Activated CD8-positive, alpha-beta T cell treated with anti-CD3 and anti-CD28 coated beads for 36 hours (primary cell): ENCODE measurements around the gene TAPBP. TPM values are rescaled to one million over a fixed set of nuclear protein-coding genes. Genes with fewer than 3 reads are reported as not detected.

Experiments used
- ATAC-seq: fragments of 200-7000 bp; cut with Tn5 transposase; one replicate; pipeline ENCODE4 v1.10.0; 2021; ENCODE audit warnings: mild to moderate bottlenecking, moderate library complexity
- CTCF ChIA-PET: fragments of 350-600 bp; sonication (Branson Sonifier 250); formaldehyde crosslinking; loops from one replicate; lab custom pipeline; 2021; ENCODE audit warnings: antibody characterized with exemption; lab: Charles Lee
- POLR2A ChIA-PET: fragments of 350-600 bp; sonication (Branson Sonifier 250); formaldehyde crosslinking; loops from one replicate; lab custom pipeline; 2021; ENCODE audit warnings: antibody characterized with exemption; lab: Charles Lee
- DNase-seq: peaks from one replicate; pipeline ENCODE4 v3.0.0-alpha.2; 2020
- H3K27ac Mint-ChIP-seq: one replicate; pipeline ENCODE4 v1.8.0; 2021; ENCODE audit warnings: mild to moderate bottlenecking, mixed read lengths
- H3K27me3 Mint-ChIP-seq: one replicate; pipeline ENCODE4 v1.8.0; 2021; ENCODE audit warnings: mixed read lengths
- H3K36me3 Mint-ChIP-seq: one replicate; pipeline ENCODE4 v1.8.0; 2021; ENCODE audit warnings: low read depth, mixed read lengths
- H3K4me1 Mint-ChIP-seq: one replicate; pipeline ENCODE4 v1.8.0; 2021; ENCODE audit warnings: low read depth, mixed read lengths
- H3K4me3 Mint-ChIP-seq: one replicate; pipeline ENCODE4 v1.8.0; 2021; ENCODE audit warnings: mild to moderate bottlenecking, moderate library complexity, mixed read lengths
- H3K9me3 Mint-ChIP-seq: one replicate; pipeline ENCODE4 v1.8.0; 2021; ENCODE audit warnings: mixed read lengths
- CTCF ChIP-seq: fragments of 200-600 bp; IDR thresholded peaks from one replicate; pipeline ENCODE4 v1.8.0; 2022; ENCODE audit warnings: antibody characterized with exemption, mild to moderate bottlenecking
- intact Hi-C: fragments of 100-400 bp; cut with micrococcal nuclease; formaldehyde crosslinking; loops from one replicate; pipeline ENCODE4 v1.10.0; 2022
- total RNA-seq, 2 experiments: library from RNA; stranded (reverse); gene quantifications; one replicate each; pipeline ENCODE4 v1.2.3, GENCODE V29; 2021

The TAPBP gene
- total RNA-seq, 2 experiments from 2014 or later = 179 to 183 TPM

GRCh38 chr6:33317419-33317668, 3.5 kb upstream of the TAPBP start:
- Mint-ChIP-seq H3K27me3 (no peaks in the 10 kb centered on the region), H3K4me1 (peaks cover 69% of the 10 kb centered on the region), H3K36me3 (peaks cover 62% of the 10 kb centered on the region), H3K27ac (peak overlapping the region; percentile 44), H3K4me3 (peak overlapping the region; percentile 97), H3K9me3 (no peaks in the 10 kb centered on the region)
- ATAC-seq (no peak), DNase-seq (no peak)
- intact Hi-C loops = no loop called here
- CTCF ChIA-PET = interaction anchor here (0.6 to 1.5 kb wide), 6 partner anchors 22 to 290 kb away, joined by 3 to 6 read pairs (median 4); partner anchors contain the start of genes B3GALT4, PFDN6 and WDR46
- POLR2A ChIA-PET = interaction anchor here (1.0 to 4.8 kb wide), 8 partner anchors 19 to 137 kb away, joined by 3 to 42 read pairs (median 4); partner anchors contain the start of genes PFDN6, RGL2, RPS18 and SYNGAP1
- no peak for TF ChIP-seq CTCF

- POLR2A ChIA-PET = interaction anchor here (0.8 to 4.8 kb wide), 6 partner anchors 19 to 345 kb away, joined by 3 to 42 read pairs (median 7); partner anchors contain the start of genes PFDN6, RGL2, RPS18 and VPS52
- Mint-ChIP-seq H3K4me1 (peaks cover 71% of the 10 kb centered on the region), H3K4me3 (peak overlapping the region; percentile 97), H3K27ac (peak overlapping the region; percentile 44), H3K9me3 (no peaks in the 10 kb centered on the region), H3K27me3 (no peaks in the 10 kb centered on the region), H3K36me3 (peaks cover 63% of the 10 kb centered on the region)
- intact Hi-C loops = no loop called here
- no peak for DNase-seq
- TF ChIP-seq CTCF = no peak
- CTCF ChIA-PET = interaction anchor here (1.1 kb wide), 1 partner anchor 291 kb away, joined by 3 read pairs; no protein-coding TSS in a partner anchor
- ATAC-seq = no peak
Measured at GRCh38 chr6:33316603-33317418, 2.9 kb upstream of the TAPBP start.

- Mint-ChIP-seq H3K4me1 (peaks cover 68% of the 10 kb centered on the region), H3K27me3 (no peaks in the 10 kb centered on the region), H3K9me3 (no peaks in the 10 kb centered on the region), H3K27ac (peak overlapping the region; percentile 71), H3K4me3 (peak overlapping the region; percentile 97), H3K36me3 (peaks cover 60% of the 10 kb centered on the region)
- no peak for DNase-seq
- ChIA-PET POLR2A (interaction anchor here (0.8 to 4.8 kb wide), 4 partner anchors 18 to 344 kb away, joined by 3 to 42 read pairs (median 7); partner anchors contain the start of genes RGL2, RPS18 and VPS52), CTCF (no interaction called here)
- intact Hi-C loops = no loop called here
- ATAC-seq = no peak
- no peak for TF ChIP-seq CTCF
Measured at GRCh38 chr6:33315793-33316602, 2.1 kb upstream of the TAPBP start.

- H3K4me3 Mint-ChIP-seq = peak overlapping the region; percentile 97
- no peaks in the 10 kb centered on the region for H3K27me3 Mint-ChIP-seq
- POLR2A ChIA-PET = interaction anchor here (4.8 kb wide), 1 partner anchor 17 kb away, joined by 42 read pairs; the partner anchor contains the start of gene RGL2
- peaks cover 56% of the 10 kb centered on the region for H3K36me3 Mint-ChIP-seq
- CTCF ChIA-PET = no interaction called here
- ATAC-seq (no peak), DNase-seq (no peak)
- no peaks in the 10 kb centered on the region for H3K9me3 Mint-ChIP-seq
- TF ChIP-seq CTCF = no peak
- H3K4me1 Mint-ChIP-seq = peaks cover 64% of the 10 kb centered on the region
- intact Hi-C loops = no loop called here
- peak overlapping the region; percentile 95 for H3K27ac Mint-ChIP-seq
Measured at GRCh38 chr6:33314943-33315792, 1.3 kb upstream of the TAPBP start.
